HG03460 (cell line): ENCODE results near the gene OTX1.

Experiments used
- ATAC-seq: cut with Tn5 transposase; IDR thresholded peaks from one replicate; pipeline ENCODE4 v1.9.1; 2021; ENCODE audit not compliant: unreplicated experiment

OTX1 gene

DNA sequence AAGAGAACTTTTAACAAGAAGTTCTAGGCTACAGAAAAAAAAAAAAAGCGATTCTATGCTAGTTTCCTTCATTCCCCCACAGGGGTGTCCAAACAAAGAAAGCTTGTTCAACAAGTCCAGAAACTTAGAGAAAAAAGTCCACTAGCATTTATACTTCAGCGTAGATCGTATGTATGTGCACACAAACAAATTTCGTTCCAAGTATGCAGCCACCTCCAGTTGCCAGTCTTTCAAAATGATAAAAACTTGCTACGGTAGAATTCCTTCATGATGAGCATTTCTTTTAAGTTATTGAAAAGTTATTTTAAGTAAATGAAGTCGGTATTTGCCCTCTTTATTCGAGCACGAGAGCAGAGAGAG is 3.7 kb upstream of the OTX1 start:
- no peak for ATAC-seq

DNA sequence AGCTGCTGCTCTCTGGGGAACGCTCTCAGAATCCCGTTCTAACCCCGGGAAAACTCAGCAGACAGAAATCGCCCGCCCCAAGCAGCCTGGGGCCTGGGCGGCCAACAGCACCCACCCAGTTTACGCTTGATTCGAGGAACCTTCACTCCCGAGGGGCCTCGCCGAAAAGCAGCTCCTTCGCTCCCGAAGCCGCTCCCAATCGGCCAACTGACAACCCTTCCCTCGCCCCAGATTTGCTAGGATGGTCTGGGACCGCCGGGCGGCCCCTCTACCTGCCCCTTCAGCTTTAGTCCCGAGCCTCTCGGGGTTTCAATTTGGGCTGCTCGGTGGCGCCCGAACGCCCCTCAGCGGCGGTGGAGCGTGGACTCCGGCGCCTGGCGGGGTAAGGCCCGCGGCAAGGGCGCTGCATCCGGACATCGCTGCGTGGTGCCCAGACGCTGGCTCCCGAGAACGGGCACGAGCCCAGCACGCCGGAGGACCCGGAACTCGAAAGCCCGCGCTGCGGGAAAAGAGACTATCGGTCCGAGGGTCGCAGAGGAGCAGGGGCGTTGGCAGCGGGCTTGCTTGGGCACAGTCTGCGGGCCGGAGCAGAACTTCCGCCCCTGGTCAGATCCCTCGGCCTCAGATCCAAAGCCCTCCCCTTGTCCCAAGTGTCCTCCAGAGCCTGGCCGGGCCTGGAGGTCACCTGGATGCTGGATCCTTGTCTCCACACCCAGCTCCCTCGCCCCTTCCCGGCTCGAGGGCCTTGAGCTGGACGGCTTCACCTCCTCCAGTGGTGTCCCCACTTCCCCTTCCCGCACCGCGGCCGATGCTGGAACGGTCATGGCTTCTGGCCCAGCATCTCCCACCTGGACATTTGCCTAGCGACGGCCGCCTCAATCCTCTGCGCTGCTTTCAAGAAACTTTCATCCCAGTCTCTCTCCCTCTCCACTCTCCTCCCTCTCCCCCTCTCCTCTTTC is 3.0 kb upstream of the OTX1 start:
- ATAC-seq = no peak

DNA sequence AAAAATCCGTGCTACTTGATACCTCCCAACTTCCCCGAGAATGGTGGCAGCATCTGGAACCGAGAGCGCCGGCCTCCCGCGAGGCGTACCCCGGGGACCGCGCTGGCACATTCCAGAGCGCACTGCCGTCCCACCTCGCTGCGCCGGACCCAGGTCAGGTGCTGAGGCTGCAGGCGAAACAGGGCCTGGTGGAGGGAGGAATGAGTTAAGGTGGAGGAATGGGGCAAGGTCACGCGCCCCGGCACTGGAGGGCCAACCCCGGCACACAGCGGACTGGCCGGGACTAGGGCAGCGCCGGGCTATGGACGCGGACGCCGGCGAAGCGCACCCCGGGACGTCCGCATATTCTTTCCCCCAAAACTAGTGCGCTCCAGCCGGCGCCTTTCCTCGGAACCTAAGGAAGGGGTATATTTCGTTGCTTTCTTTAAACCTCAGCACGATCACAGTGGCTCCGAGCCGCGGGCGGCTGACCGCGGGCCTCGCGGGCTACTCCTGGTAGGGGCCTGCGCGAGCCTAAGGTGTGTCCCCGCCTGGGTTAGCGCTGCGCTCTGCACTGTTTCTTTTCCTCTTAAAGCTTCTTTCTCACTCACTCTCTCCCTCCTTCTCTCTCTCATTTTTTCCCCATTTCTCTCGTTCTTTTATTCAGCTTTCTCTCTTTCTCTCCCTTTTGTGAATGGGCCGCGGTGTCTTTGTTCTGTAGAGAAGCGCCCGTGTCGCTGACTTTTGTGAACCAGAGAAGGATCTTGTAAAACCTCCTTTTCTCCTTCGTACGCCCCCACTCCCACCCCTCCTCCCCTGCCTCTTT is 2.1 kb upstream of the OTX1 start:
- ATAC-seq = no peak

DNA sequence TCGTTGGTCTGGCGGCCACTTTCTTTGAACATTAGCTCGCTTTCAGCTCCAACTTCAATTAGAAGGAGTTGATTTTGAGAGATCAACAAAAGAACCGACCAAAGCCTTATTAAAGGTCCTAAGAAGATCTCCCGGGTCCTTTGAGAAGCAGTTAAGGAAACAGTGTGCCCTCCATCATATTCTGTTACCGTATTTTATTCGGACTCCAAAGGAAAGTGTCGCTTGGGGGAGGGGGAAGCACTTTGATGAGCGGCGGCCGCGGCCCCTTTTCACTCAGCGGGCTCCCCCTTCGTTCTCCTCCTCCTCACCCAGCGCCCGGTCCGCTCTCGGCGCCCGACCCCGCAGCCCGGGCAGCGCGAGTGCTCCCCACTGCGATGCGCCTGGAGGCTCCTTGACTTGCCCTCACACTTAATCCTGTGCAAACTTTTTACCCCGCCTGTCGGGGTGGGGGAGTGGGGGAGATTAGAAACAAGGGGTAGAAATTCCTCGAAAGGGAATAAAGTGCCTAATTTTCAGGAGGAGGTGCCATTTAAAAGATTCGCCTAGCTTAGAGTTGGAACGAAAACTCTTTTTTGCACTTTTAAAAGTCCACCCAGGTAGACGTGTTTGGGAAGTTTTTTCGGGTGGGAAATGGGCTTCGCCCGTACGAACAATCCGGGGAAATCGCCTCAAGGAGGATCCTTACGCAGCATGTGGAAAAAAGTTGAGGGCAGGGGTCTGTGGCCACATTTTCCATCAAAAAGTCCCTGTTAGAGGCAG is 1.2 kb upstream of the OTX1 start:
- ATAC-seq = no peak

DNA sequence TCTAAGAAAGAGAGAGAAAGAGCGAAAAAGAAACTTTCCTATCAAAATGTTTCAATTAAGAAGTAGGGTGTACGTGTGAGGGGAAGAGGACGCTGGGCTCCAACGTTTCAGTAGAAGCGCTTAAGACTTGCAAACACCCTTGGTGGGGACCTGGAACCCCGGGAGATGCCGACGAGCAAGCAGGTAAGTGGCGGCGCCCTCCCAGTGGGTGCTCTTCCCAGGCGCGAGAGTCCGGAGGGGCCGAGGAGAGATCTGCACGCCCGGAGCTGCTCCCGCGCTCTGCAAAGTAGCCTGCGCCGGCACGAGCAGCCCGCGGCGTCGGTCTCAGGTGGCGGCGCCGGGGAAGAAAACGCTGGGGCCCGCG is 678 bp upstream of the OTX1 start:
- peak; percentile 24 for ATAC-seq

DNA sequence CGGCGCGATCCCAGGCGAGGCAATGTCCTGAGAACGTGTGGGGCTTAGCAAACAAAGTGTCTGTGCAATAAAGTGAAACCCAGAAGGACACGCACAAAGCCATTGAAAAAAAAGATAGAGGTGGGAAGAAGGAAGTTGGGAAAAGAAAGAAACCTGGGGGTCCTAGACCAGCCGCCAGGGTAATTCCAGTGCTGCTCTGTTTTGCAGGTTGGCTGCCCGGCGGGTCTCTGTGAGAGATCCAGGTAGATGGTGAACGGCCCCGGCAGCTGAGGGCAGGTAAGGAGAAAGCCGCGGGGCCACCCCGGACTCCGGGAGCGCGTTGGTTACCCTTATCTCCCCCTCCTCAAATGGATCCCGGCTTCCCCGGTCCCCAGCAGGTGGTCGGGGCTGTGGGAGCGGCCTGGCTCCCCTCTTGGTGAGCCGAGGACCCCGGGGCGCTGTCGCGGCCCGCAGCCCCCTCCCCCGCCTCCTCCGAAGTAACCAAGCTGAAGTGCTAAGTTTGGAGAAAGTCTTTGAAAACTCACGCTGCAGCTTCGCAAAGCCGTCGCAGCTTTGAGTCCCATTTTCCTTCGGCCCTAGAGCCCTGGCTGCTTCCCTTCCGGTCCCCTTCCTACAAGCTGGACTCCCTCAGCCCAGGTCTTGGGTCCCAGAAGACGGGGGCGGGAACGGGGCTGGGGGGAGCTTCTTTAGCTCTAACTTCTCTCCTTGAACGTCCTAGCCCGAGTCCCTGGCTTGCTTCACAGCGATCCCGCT is 588 bp downstream of the OTX1 start:
- ATAC-seq = no peak

DNA sequence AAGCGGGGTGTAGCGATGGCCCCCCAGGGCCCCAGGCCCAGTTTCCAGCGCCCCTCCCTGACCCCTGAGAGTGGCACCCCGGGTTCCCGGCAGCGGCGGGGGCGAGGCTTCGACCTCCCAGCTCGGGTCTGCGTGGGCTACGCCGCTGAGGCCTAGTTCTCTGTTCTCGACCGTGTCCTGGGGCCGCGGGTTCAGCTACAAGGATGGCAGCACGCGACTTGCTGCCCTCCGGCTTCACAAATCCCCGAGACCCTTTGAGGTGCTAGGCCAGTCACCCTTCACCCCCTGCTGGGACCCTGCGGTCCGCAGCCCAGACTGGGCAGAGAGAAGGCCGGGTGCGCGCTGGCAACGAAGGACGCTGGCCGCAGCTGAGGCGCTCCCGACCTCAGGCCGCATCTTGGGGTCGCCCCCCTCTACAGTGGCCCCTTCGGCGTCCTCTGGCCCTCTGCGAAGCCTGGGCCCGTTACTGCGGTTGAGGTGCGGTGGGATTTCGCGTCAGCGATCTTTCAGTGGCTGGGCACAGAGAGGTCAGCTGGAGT is 1.2 kb downstream of the OTX1 start:
- no peak for ATAC-seq

DNA sequence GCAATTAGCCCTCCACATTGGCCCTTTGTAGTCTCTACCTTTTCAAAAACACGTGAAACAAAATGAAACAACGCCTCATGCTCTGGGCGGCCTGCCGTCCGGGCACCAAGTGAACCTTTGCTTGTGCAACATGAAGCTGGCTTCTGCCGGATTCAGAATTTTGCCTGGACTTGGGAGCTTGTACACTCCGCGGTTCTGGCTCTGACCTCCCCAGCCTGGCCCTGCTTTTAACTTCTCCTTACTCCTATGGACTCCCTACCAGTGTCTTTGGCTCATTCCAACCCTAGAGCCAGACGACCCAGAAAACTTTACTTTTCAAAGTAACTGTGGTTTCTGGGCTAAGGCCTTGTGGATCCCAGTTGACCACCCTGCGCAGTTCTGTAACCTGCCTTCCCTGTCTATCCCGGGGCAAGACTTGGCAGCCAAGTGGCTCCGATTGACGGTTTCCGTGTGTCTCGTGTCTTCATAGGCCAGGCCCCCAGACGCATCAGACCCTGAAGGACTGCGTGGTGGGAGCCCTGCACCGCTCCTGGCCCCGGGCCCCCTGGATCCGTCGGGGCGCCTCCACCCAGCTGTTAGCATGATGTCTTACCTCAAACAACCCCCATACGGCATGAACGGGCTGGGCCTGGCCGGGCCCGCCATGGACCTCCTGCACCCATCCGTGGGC is 1.9 kb downstream of the OTX1 start:
- no peak for ATAC-seq

DNA sequence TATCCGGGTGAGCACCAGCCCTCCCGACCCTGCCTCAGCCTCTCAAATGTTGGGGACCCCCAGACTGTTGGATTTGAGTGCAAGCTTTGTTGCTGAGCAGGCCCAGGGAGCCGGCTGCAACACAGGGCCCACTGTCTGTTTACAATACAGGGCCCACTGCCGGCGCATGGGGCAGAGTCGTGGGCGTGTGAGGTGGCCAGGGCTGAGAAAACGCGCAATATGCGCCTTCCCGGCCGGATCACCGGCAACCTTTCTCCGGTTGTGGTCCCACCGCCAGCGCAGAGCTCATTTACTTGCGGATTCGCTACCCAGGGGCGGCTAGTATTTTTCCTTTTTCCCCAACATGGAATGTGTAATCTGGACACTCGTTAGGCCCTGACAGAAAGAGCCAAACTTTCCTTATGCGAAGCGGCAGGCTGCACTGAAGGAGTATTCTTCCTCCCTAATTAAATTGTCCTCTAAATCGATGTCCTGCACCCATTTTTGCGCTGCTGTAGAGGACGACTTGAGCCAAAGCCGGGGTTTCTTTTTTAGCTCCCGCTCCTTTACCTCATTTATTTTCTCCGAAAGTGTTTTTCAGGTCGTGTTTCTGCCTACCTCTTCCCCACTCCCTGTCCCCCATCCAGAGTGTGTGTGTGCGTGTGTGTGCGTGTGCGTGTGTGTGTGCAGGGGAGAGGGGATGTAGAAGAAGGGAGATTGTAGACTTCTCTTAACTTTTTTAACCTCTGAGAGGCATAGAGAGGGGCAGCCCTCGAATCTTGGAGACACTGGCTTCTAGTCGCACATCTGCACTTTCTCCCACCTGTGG is 2.7 kb downstream of the OTX1 start:
- ATAC-seq = no peak

DNA sequence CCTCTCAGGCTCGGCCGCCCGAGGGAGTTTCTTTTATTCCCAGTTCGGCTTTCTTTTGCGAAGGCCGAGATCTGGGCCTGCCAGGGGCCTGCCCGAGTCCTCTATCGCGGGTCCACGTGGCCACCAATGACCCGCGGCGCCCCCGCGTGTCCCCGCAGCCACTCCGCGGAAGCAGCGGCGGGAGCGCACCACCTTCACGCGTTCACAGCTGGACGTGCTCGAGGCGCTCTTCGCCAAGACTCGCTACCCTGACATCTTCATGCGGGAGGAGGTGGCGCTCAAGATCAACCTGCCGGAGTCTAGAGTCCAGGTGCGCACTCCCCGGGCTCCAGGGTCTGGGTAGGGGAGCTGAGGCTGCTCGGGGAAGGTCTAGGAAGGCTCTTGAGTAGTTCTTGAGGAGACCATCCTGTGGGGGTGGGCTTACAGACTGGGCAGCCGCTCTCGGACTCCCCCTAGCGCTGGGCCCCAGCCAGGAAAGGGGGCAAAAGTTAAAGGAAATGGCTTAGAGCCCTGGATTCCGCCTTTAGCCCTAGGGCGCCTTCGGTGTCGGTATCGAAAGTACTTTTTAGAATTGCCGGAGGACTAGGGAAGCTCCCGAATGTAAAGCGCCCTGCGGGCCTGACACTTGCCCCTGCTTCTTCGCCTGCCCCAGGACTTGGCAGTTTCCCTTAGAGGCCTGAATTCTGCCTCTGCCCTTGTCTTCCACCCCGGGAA is 3.4 kb downstream of the OTX1 start:
- no peak for ATAC-seq

DNA sequence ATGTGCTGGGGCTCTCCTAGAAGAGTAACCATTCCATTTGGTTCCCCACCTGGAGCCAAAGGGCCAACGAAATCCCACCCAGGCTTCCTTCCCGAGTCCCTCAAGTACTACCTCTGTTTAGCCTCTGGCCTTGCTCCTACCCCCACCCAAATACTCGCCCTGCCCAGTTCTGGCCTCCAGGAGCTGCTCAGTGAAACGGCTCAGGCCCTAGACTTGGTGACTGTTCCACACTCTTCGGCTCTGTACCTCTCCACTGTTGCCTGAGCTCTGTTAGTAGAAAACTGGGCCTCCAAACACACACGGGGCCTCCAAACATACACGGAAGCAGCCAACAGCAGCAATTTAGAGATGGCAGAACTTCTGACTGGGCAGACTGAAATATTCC is 4.2 kb downstream of the OTX1 start:
- no peak for ATAC-seq

DNA sequence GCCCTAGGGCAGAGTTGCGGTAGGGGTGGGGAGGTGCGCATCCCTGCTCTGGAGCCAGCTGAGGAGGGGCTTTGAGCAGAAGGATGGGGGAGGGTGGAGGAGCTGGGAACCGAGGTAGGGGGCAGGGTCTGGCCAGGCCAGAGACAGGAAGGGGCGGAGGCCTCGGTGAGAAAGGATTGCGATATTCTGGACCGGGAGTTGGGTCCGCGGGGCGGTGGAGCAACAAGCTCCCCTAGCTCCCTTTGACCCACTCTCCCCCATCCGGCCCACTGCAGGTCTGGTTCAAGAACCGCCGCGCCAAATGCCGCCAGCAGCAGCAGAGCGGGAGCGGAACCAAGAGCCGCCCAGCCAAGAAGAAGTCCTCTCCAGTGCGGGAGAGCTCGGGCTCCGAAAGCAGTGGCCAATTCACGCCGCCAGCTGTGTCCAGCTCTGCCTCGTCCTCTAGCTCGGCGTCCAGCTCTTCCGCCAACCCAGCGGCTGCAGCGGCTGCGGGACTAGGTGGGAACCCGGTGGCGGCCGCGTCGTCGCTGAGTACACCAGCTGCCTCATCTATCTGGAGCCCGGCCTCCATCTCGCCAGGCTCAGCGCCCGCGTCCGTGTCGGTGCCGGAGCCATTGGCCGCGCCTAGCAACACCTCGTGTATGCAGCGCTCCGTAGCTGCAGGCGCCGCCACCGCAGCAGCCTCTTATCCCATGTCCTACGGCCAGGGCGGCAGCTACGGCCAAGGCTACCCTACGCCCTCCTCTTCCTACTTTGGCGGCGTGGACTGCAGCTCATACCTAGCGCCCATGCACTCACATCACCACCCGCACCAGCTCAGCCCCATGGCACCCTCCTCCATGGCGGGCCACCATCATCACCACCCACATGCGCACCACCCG is 4.8 kb downstream of the OTX1 start:
- no peak for ATAC-seq

DNA sequence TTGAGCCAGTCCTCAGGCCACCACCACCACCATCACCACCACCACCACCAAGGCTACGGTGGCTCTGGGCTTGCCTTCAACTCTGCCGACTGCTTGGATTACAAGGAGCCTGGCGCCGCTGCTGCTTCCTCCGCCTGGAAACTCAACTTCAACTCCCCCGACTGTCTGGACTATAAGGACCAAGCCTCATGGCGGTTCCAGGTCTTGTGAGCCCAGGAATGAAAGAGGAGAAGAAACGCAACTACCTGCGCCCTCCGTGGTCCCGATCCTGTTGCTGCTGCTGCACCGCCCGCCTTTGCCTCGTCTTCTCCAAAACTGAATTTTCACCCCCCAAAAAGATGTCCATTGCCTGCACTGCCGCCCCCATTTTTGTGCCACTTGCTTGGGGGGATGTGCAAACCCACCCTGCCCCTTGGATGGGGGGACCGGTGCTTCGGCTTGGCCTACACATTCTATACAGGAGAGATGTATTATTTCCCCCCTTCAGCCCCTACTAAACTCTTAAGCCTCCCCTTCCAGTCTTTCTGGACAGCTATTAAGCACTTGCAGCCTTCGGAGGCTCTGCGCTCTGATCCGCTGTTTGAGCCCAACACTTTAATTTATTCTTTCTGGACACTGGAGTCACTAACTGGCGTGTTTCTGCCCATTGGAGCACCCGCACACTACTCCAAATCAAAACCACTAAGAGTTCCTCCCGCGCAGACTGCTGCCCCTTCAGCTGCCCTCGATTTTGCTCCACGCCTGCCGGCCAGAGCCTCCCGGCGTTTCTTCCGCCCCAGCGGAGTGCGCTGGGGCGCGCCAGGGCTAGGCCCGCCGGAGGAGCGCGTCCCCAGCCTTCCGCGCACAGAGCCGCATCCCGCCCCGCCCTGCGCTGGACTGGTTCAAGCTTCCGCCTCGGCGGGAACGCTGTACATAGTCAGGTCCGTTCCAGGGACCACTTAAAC is 5.7 kb downstream of the OTX1 start:
- ATAC-seq = no peak

DNA sequence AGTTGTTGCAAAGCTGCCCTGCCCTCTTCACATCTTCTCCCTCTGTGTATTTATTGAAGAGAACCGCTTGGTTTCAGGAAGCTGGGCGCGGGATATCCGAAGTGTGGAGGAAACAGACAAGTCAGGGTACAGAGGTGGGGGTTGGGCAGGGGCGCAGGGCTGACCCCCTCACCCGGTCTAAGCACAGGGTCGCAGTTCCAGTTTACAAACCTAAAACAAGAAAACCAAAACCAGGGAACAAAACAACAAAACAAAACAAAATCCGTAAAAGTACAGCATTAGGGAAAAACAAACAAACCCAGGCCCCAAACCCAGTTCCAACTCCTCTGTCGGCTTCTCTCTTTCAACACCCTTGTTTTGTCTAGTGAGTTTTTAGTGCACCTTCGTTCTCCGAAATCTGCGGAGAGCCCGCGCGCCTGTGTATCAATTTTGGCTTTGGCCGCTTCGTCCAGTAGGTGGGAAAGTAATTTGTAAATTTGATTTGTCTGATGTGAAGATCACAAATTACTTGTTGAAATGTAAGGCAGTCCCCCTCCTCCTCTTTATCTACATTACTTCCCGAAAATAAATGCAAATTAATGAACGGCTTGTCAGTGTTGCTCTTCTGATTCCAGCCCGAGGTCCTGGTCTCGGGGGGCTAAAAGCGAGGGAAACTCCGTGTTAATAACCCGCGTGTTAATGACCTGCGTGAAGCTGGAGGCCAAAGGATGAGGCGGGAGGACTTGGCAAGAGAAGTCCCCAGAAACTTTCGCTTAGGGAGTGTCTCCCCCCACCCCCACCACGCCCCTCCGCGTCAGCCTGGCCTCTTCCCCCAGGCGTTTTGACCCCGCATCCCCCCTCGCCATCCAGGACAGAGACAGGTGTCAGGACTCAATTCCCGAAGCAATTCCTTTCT is 6.9 kb downstream of the OTX1 start:
- no peak for ATAC-seq

DNA sequence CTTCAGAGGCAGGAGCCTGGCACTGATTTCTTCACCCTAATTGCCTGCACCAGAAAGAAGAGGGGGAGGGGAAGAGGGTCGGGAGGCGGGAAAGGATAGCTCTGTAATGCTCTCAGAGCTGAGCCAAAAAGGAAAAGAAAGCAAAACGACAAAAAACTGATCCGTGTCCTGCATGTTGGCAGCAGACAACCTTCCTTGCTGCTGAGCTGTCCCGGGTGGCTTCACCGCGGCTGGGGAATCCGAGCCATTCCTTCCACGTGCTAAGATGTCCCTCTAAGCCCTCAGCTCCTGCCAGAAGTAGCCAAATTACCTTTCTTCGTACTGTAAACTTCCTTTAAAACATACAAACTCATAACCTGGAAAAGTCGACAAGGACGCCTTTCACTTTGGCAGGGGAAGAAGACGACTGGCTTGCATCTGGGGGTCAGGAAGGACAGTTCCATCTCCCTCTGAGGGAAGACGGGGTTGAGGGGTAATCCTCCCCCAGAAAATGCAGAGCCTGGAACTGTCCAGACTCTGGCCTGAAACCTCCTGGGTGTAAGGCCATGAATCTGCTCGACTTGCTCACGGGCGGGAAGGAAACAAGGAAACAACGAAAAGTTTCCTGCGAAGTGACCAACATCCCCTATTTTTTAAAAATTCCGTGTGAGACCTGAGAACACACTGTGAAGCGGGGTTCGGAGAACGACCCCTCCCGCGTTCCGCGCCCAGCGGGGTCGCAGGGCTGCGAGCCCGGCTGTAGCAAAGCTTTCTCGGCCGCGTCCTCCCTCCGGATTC is 7.7 kb downstream of the OTX1 start:
- ATAC-seq = no peak
